Gastrocnemius medialis (tissue), 4 donors: ENCODE data around the gene RASA3. TPM values are rescaled to one million over a fixed set of nuclear protein-coding genes. Genes with fewer than 3 reads are reported as not detected.

Experiments used
- ATAC-seq, 2 donors: fragments of 150-250 bp; one replicate each; pipeline ENCODE4 v1.9.1; 2016
- DNase-seq, 2 donors: peaks; one replicate each; pipeline ENCODE4 v3.0.0-alpha.2; 2019
- H3K27ac ChIP-seq, 4 donors: fragments of 200-600 bp; sonication (generic); 1 replicate in 1 of 4; 2 replicates in 3 of 4; pipeline ENCODE4 v1.5.1; 2016 to 2018; ENCODE audit warnings: mild to moderate bottlenecking in 2 of 4, moderate library complexity in 1 of 4
- H3K27me3 ChIP-seq, 3 donors: fragments of 200-600 bp; sonication (generic) in 2 of 3; 1 replicate in 1 of 3; 2 replicates in 2 of 3; pipeline versions ENCODE4 v1.5.1 to v1.6.0; 2016 to 2019; ENCODE audit warnings: mild to moderate bottlenecking in 1 of 3, moderate library complexity in 1 of 3
- H3K36me3 ChIP-seq, 2 donors: fragments of 200-600 bp; sonication (generic) in 1 of 2; one replicate each; pipeline ENCODE4 v1.5.1; 2017 to 2018
- H3K4me1 ChIP-seq, 2 donors: fragments of 200-600 bp; sonication (generic) in 1 of 2; one replicate each; pipeline ENCODE4 v1.5.1; 2016 to 2017; ENCODE audit warnings: mild to moderate bottlenecking in 2 of 2
- H3K4me3 ChIP-seq, 4 donors: fragments of 200-600 bp; sonication (generic) in 3 of 4; 1 replicate in 1 of 4; 2 replicates in 3 of 4; pipeline ENCODE4 v1.5.1; 2016 to 2019; ENCODE audit warnings: mild to moderate bottlenecking in 2 of 4
- H3K9me3 ChIP-seq, 3 donors: fragments of 200-600 bp; sonication (generic) in 2 of 3; 1 replicate in 1 of 3; 2 replicates in 2 of 3; pipeline ENCODE4 v1.5.1; 2016 to 2019
- POLR2A ChIP-seq, 2 donors: fragments of 450-650 bp; IDR thresholded peaks; one replicate each; pipeline ENCODE4 v1.6.1; 2017; ENCODE audit warnings: antibody characterized with exemption in 2 of 2, mild to moderate bottlenecking in 2 of 2, moderate library complexity in 2 of 2
- in situ Hi-C, 4 donors: fragments of 200-750 bp; cut with MboI; loops; one replicate each; pipeline versions ENCODE4 v1.15.0 to v1.8.0; 2017; ENCODE audit warnings: low sequenced_read_pairs in 4 of 4
- intact Hi-C: fragments of 100-400 bp; cut with DNase I; formaldehyde crosslinking; loops from one replicate; pipeline ENCODE4 v1.15.1; 2023; ENCODE audit warnings: low total_unique reads
- total RNA-seq, 4 donors: library from RNA; depleted of rRNA; stranded (reverse); fragments of >200 nt; gene quantifications; one replicate each; pipeline versions ENCODE4 v1.1.0 to v1.2.3, GENCODE V29; 2016
- TF ChIP-seq, protein P1 (sequence below), 5 experiments: fragments of 450-650 bp in 3 of 5; fragments of 200-600 bp in 2 of 5; sonication (generic) in 2 of 5; IDR thresholded peaks in 4 of 5; conservative IDR thresholded peaks in 1 of 5; 1 replicate in 4 of 5; 2 replicates in 1 of 5; pipeline ENCODE4 v1.5.1; 2016 to 2019; ENCODE audit warnings: antibody characterized with exemption in 5 of 5, mild to moderate bottlenecking in 3 of 5, moderate library complexity in 3 of 5

The RASA3 gene
- total RNA-seq, 4 donors from 2014 or later: 3.4 to 22.2 (median 10.8) TPM

DNA sequence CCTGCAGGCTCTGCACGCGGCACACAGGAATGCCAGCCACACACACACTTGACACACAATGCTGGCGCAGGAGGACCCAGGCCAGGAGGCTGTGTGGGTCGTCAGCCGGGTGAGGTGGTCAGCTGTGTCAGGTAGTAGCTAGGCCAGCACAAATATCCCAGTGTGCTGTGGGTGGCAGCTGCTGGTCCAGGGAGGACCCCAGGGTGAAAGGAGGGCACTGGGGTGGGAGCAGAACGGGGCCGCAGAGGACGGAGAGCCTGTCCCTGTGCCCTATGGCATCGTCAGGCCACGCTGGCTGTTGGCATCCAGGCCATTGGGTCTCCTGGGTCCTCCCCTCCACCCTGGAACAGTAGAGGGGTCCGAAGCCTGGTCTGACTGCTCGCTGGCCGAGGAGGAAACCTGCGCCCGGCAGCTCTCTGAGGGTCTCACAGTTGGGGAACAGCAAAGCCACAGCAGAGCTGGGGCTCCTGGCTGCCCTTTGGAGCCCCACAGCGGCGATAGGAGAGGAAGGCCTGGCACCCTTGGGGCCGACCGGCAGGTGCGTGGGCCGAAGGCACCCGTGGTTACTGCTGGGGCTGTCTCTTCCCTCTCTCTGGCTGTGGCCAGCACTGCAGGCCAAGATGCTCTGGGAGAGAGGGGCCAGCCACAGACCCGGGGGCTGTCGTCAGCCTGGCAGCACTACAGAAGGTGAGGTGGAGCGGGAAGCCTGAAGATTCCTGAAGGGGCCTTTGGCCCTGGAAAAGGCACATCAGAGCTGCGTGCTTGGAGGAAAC, 185.8 kb downstream of the RASA3 start:
- no peak for TF ChIP-seq POLR2A (IDR thresholded peaks at IDR 0.05)
- TF ChIP-seq, protein P1, sequence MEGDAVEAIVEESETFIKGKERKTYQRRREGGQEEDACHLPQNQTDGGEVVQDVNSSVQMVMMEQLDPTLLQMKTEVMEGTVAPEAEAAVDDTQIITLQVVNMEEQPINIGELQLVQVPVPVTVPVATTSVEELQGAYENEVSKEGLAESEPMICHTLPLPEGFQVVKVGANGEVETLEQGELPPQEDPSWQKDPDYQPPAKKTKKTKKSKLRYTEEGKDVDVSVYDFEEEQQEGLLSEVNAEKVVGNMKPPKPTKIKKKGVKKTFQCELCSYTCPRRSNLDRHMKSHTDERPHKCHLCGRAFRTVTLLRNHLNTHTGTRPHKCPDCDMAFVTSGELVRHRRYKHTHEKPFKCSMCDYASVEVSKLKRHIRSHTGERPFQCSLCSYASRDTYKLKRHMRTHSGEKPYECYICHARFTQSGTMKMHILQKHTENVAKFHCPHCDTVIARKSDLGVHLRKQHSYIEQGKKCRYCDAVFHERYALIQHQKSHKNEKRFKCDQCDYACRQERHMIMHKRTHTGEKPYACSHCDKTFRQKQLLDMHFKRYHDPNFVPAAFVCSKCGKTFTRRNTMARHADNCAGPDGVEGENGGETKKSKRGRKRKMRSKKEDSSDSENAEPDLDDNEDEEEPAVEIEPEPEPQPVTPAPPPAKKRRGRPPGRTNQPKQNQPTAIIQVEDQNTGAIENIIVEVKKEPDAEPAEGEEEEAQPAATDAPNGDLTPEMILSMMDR (IDR thresholded peaks at IDR 0.05 in 4 of 5, conservative IDR thresholded peaks at IDR 0.05 in 1 of 5): no peak
- Histone ChIP-seq H3K4me1 (peaks cover 7 to 9% of the 10 kb centered on the region in 2 donors), H3K27ac (no peak overlapping the region)

DNA sequence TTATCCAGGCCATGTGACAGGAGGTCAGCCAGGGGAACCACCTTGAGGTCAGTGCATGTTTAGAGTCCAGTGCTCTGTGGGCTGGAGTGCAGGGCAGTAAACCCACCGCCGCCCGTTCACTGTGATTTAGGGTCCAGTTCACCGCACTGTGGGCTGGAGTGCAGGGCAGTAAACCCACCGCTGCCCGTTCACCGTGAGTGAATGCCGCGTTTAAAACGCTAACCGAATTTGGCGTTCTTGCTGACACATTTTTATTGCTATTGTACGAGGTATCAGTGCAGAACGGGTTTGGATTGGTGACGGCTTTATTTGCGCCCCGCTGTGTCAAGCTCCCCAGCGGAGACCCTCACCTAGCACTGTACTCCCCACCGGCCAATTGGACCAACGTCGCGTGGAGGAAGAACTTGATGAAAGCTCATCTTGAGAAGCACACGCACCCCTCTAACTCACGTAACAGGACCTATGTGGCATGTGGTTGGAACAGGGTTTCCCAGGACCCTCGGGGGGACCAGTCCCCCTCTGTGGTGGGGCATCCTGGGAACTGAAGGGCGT, 186.5 kb downstream of the RASA3 start:
- no peaks in the 10 kb centered on the region for H3K27me3 ChIP-seq
- ATAC-seq (no peak), DNase-seq (no peak)
- TF ChIP-seq, protein P1 (IDR thresholded peaks at IDR 0.05 in 4 of 5, conservative IDR thresholded peaks at IDR 0.05 in 1 of 5): no peak
- no peak for TF ChIP-seq POLR2A (IDR thresholded peaks at IDR 0.05)
- intact Hi-C loops (no loop called here), in situ Hi-C loops (no loop called here)
- H3K4me3 ChIP-seq: no peak overlapping the region
- H3K36me3 ChIP-seq: no peaks in the 10 kb centered on the region
- no peak overlapping the region for H3K27ac ChIP-seq
- H3K4me1 ChIP-seq: peaks cover 2 to 7% of the 10 kb centered on the region in 2 donors
- H3K9me3 ChIP-seq: no peaks in the 10 kb centered on the region

More for the DNA sequence above, 185.8 kb downstream of the RASA3 start:
- no peak for ATAC-seq
- no peaks in the 10 kb centered on the region for H3K36me3 ChIP-seq
- no peaks in the 10 kb centered on the region for H3K9me3 ChIP-seq
- intact Hi-C loops (no loop called here), in situ Hi-C loops (no loop called here)
- DNase-seq: no peak
- H3K27me3 ChIP-seq: no peaks in the 10 kb centered on the region
- no peak overlapping the region for H3K4me3 ChIP-seq

GRCh38 chr13:113943821-113944565, 188.4 kb downstream of the RASA3 start:
- DNase-seq (no peak), ATAC-seq (no peak)
- intact Hi-C loops: no loop called here

GRCh38 chr13:113942591-113943103, 189.8 kb downstream of the RASA3 start:
- ATAC-seq: no peak

More at GRCh38 chr13:113943821-113944565, 188.4 kb downstream of the RASA3 start:
- H3K27me3 ChIP-seq: peaks cover 0 to 11% (median 1%) of the 10 kb centered on the region in 3 donors
- H3K36me3 ChIP-seq: no peaks in the 10 kb centered on the region
- H3K27ac ChIP-seq: no peak overlapping the region
- H3K4me1 ChIP-seq: peaks cover 0 to 5% of the 10 kb centered on the region in 2 donors
- H3K9me3 ChIP-seq: no peaks in the 10 kb centered on the region
- H3K4me3 ChIP-seq: no peak overlapping the region
- no peak for TF ChIP-seq POLR2A (IDR thresholded peaks at IDR 0.05)
- TF ChIP-seq, protein P1 (IDR thresholded peaks at IDR 0.05 in 4 of 5, conservative IDR thresholded peaks at IDR 0.05 in 1 of 5): no peak
- in situ Hi-C loops: no loop called here

More at GRCh38 chr13:113942591-113943103, 189.8 kb downstream of the RASA3 start:
- no peak for DNase-seq
- no peaks in the 10 kb centered on the region for H3K36me3 ChIP-seq
- in situ Hi-C loops (no loop called here), intact Hi-C loops (no loop called here)
- H3K27me3 ChIP-seq: peaks cover 0 to 15% (median 9%) of the 10 kb centered on the region in 3 donors
- TF ChIP-seq, protein P1 (IDR thresholded peaks at IDR 0.05 in 4 of 5, conservative IDR thresholded peaks at IDR 0.05 in 1 of 5): no peak
- TF ChIP-seq POLR2A (IDR thresholded peaks at IDR 0.05): no peak
- H3K9me3 ChIP-seq: no peaks in the 10 kb centered on the region
- no peaks in the 10 kb centered on the region for H3K4me1 ChIP-seq
- no peak overlapping the region for H3K27ac ChIP-seq
- H3K4me3 ChIP-seq: no peak overlapping the region
